ENCODE results near the gene ALB. TPM values are rescaled to one million over a fixed set of nuclear protein-coding genes. Genes with fewer than 3 reads are reported as not detected.

The ALB gene
- total RNA-seq, 1 experiment from 2014 or later = not detected

- DNase-seq (ENCODE audit: low spot score) = no peak
Observed at GRCh38 chr4:73408181-73408867, 4.2 kb downstream of the ALB start.

GRCh38 chr4:73409012-73409862 is 5.2 kb downstream of the ALB start:
- no peak for DNase-seq (ENCODE audit: low spot score)

GRCh38 chr4:73409978-73410548 is 6.0 kb downstream of the ALB start:
- no peak for DNase-seq (ENCODE audit: low spot score)

DNA sequence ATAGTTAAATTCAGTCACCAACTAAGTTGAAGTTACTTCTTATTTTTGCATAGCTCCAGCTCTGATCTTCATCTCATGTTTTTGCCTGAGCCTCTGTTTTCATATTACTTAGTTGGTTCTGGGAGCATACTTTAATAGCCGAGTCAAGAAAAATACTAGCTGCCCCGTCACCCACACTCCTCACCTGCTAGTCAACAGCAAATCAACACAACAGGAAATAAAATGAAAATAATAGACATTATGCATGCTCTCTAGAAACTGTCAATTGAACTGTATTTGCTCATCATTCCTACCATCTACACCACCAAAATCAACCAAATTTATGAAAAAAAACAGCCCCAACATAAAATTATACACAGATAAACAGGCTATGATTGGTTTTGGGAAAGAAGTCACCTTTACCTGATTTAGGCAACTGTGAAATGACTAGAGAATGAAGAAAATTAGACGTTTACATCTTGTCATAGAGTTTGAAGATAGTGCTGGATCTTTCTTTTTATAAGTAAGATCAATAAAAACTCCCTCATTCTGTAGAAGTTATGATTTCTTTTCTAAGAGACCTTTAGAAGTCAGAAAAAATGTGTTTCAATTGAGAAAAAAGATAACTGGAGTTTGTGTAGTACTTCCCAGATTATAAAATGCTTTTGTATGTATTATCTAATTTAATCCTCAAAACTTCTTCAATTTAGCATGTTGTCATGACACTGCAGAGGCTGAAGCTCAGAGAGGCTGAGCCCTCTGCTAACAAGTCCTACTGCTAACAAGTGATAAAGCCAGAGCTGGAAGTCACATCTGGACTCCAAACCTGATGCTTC is 7.0 kb downstream of the ALB start:
- DNase-seq (ENCODE audit: low spot score) = no peak

DNA sequence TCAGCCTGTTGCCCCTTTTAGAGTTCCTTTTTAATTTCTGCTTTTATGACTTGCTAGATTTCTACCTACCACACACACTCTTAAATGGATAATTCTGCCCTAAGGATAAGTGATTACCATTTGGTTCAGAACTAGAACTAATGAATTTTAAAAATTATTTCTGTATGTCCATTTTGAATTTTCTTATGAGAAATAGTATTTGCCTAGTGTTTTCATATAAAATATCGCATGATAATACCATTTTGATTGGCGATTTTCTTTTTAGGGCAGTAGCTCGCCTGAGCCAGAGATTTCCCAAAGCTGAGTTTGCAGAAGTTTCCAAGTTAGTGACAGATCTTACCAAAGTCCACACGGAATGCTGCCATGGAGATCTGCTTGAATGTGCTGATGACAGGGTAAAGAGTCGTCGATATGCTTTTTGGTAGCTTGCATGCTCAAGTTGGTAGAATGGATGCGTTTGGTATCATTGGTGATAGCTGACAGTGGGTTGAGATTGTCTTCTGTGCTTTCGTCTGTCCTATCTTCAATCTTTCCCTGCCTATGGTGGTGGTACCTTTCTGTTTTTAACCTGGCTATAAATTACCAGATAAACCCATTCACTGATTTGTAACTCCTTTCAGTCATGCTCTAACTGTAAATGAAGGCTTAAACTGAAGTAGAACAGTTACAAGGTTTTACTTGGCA is 7.8 kb downstream of the ALB start:
- DNase-seq (ENCODE audit: low spot score) = no peak

GRCh38 chr4:73413294-73413755 is 9.2 kb downstream of the ALB start:
- no peak for DNase-seq (ENCODE audit: low spot score)

DNA sequence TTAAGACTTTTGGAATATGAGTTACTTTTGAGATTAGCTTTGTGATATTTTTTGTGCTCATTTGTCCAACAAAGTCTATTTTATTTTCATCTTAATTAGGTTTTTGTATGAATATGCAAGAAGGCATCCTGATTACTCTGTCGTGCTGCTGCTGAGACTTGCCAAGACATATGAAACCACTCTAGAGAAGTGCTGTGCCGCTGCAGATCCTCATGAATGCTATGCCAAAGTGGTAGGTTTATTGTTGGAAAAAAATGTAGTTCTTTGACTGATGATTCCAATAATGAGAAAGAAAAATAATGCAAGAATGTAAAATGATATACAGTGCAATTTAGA is 10.8 kb downstream of the ALB start:
- DNase-seq (ENCODE audit: low spot score) = no peak

GRCh38 chr4:73415807-73416238 is 11.7 kb downstream of the ALB start:
- no peak for DNase-seq (ENCODE audit: low spot score)

- DNase-seq (ENCODE audit: low spot score) = no peak
Observed at GRCh38 chr4:73416423-73417087, 12.5 kb downstream of the ALB start.

- no peak for DNase-seq (ENCODE audit: low spot score)
Observed at GRCh38 chr4:73417342-73417741, 13.3 kb downstream of the ALB start.

- no peak for DNase-seq (ENCODE audit: low spot score)
Observed at GRCh38 chr4:73417973-73418372, 13.9 kb downstream of the ALB start.

- no peak for DNase-seq (ENCODE audit: low spot score)
Observed at GRCh38 chr4:73418677-73419076, 14.6 kb downstream of the ALB start.

DNA sequence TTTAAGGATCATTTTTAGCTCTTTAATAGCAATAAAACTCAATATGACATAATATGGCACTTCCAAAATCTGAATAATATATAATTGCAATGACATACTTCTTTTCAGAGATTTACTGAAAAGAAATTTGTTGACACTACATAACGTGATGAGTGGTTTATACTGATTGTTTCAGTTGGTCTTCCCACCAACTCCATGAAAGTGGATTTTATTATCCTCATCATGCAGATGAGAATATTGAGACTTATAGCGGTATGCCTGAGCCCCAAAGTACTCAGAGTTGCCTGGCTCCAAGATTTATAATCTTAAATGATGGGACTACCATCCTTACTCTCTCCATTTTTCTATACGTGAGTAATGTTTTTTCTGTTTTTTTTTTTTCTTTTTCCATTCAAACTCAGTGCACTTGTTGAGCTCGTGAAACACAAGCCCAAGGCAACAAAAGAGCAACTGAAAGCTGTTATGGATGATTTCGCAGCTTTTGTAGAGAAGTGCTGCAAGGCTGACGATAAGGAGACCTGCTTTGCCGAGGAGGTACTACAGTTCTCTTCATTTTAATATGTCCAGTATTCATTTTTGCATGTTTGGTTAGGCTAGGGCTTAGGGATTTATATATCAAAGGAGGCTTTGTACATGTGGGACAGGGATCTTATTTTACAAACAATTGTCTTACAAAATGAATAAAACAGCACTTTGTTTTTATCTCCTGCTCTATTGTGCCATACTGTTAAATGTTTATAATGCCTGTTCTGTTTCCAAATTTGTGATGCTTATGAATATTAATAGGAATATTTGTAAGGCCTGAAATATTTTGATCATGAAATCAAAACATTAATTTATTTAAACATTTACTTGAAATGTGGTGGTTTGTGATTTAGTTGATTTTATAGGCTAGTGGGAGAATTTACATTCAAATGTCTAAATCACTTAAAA is 15.3 kb downstream of the ALB start:
- no peak for DNase-seq (ENCODE audit: low spot score)

GRCh38 chr4:73420615-73421014 is 16.5 kb downstream of the ALB start:
- DNase-seq (ENCODE audit: low spot score) = no peak

- DNase-seq (ENCODE audit: low spot score) = no peak
Observed at GRCh38 chr4:73421708-73422457, 17.8 kb downstream of the ALB start.

- DNase-seq (ENCODE audit: low spot score) = no peak
Observed at GRCh38 chr4:73422458-73422752, 18.3 kb downstream of the ALB start.

DNA sequence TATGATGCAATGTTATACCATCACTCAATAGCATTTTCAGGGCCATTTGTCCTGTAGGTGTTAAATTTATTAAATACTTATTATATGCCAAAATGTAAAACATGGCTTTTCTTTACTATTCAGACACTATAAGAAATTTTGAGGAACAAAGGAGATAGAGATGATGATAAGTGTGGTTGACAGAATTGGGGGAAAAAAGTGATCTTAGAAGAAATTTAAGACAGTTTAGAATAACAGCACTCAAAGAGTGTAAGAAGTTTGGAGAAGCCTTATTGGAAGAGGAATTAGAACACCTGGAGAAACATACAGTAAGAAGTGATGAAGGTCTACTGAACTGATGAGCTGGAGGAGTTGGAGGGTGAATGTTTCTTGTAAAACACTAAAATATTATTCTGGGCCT is 19.1 kb downstream of the ALB start:
- no peak for DNase-seq (ENCODE audit: low spot score)

DNA sequence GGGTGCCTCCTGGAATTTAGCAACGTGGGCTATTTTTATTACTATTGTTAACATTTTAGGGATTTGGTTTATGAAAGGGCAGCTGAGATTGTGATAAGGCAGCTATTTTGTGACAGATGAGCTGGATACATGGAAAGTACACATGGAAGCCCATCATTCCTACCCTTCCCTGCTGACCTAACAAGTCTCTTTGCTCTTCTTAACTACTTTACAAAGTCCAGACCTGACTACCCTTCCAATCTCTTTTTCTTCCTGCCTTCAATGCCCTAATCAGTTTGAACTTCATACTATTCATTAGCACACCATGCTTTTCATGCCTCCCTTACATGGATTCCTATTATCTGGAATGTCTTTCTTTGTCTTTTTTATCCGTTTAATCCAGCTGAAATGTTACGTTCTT is 22.6 kb downstream of the ALB start:
- DNase-seq (ENCODE audit: low spot score) = no peak

DNA sequence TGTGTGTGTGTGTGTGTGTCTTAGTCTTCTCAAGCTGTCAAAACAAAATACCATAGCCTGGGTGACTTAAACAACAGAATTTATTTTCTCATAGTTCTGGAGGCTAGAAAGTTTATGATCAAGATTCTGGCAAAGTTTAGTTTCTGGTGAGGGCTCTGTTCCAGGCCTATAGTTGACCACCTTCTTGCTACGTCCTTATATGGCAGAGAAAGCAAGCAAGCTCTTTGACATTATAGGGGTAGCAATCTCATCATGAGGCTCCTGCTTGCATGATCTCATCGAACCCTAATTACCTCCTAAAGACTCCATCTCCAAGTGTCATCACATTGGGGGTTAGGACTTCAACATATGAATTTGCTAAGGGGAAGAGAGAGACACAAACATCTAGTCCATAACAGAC is 25.0 kb downstream of the ALB start:
- DNase-seq (ENCODE audit: low spot score) = no peak

All from A172 (cell line).